A549 (cell line): ENCODE results near the gene PSMC3. TPM values are rescaled to one million over a fixed set of nuclear protein-coding genes. Genes with fewer than 3 reads are reported as not detected.

Experiments
- ATAC-seq, 2 experiments: fragments of 200-7000 bp in 1 of 2; fragments of >200 bp in 1 of 2; cut with Nextera tagmentation in 1 of 2; cut with Tn5 transposase in 1 of 2; 3 replicates each; pipeline versions ENCODE4 v1.8.0 to v1.9.1; 2018 to 2020; ENCODE audit warnings: mild to moderate bottlenecking in 1 of 2, moderate library complexity in 1 of 2
- CTCF ChIA-PET: fragments of 300-600 bp; sonication (Branson Sonifier 250); formaldehyde crosslinking; extraction: SDS; loops from one replicate; lab custom pipeline; 2021; ENCODE audit warnings: antibody characterized with exemption, inconsistent platforms; lab: Yijun Ruan, JAX
- POLR2A ChIA-PET: fragments of 350-600 bp; formaldehyde crosslinking; extraction: SDS; loops from one replicate; lab custom pipeline; 2021; ENCODE audit warnings: antibody characterized with exemption, inconsistent platforms; lab: Yijun Ruan, JAX
- DNase-seq, 2 experiments: peaks; one replicate each; pipeline versions ENCODE4 v3.0.0 to v3.0.0-alpha.2; 2011 to 2016; ENCODE audit warnings: low read depth in 1 of 2, low spot score in 1 of 2
- FAIRE-seq: peaks from 2 replicates; lab custom pipeline; 2011; peaks lifted over from hg19 to GRCh38; lab: Jason Lieb, UNC
- H3K27ac ChIP-seq, 2 experiments: fragments of >200 bp; sonication (Bioruptor Twin); formaldehyde crosslinking; 3 replicates each; pipeline ENCODE4 v1.5.1; 2016 to 2017
- H3K4me1 ChIP-seq: fragments of >200 bp; sonication (Bioruptor Twin); formaldehyde crosslinking; 3 replicates; pipeline ENCODE4 v1.6.1; 2016
- H3K4me2 ChIP-seq: fragments of >200 bp; sonication (Bioruptor Twin); formaldehyde crosslinking; 3 replicates; pipeline ENCODE4 v1.6.1; 2016
- H3K4me3 ChIP-seq: fragments of >200 bp; sonication (Bioruptor Twin); formaldehyde crosslinking; 3 replicates; pipeline ENCODE4 v1.5.1; 2016
- H3K9me3 ChIP-seq: fragments of >200 bp; sonication (Bioruptor Twin); formaldehyde crosslinking; 3 replicates; pipeline ENCODE4 v1.6.1; 2016
- CEBPB ChIP-seq, 2 experiments: fragments of >200 bp in 1 of 2; sonication (Bioruptor Twin) in 1 of 2; formaldehyde crosslinking in 1 of 2; IDR thresholded peaks; 2 replicates each; pipeline ENCODE4 v1.6.1; 2012 to 2016
- CHD4 ChIP-seq: fragments of 200-600 bp; sonication (generic); IDR thresholded peaks from 2 replicates; pipeline ENCODE4 v1.6.1; 2016; ENCODE audit warnings: antibody characterized with exemption, mild to moderate bottlenecking, borderline replicate concordance
- EP300 ChIP-seq, 2 experiments: fragments of >200 bp; sonication (Bioruptor Twin); formaldehyde crosslinking; IDR thresholded peaks; 2 replicates in 1 of 2; 3 replicates in 1 of 2; pipeline ENCODE4 v1.6.1; 2016 to 2017
- HMGXB4 ChIP-seq: fragments of 250-450 bp; sonication (Bioruptor Pico); IDR thresholded peaks from 2 replicates; pipeline ENCODE4 v1.5.0; 2021; ENCODE audit warnings: mild to moderate bottlenecking, moderate library complexity, borderline replicate concordance
- JUN ChIP-seq, 2 experiments: fragments of >200 bp; sonication (Bioruptor Twin); formaldehyde crosslinking; IDR thresholded peaks; 2 replicates in 1 of 2; 3 replicates in 1 of 2; pipeline ENCODE4 v1.6.1; 2016 to 2017
- KDM1A ChIP-seq: fragments of 200-600 bp; sonication (generic); IDR thresholded peaks from 2 replicates; pipeline ENCODE4 v1.6.1; 2016; ENCODE audit warnings: low read depth, mild to moderate bottlenecking
- KDM5A ChIP-seq: fragments of 200-600 bp; sonication (generic); IDR thresholded peaks from 2 replicates; pipeline ENCODE4 v1.6.1; 2016; ENCODE audit warnings: antibody characterized with exemption, mild to moderate bottlenecking
- MAX ChIP-seq: IDR thresholded peaks from 2 replicates; pipeline ENCODE4 v1.6.1; 2012
- MAZ ChIP-seq: fragments of 150-350 bp; IDR thresholded peaks from 2 replicates; pipeline ENCODE4 v1.6.1; 2014; ENCODE audit warnings: antibody characterized with exemption, low read depth, low read length, borderline replicate concordance
- NPAS2 ChIP-seq: fragments of 250-450 bp; sonication (Bioruptor Pico); IDR thresholded peaks from 2 replicates; pipeline ENCODE4 v1.8.0; 2022; ENCODE audit warnings: mild to moderate bottlenecking, moderate library complexity, borderline replicate concordance
- PBX3 ChIP-seq: IDR thresholded peaks from 2 replicates; pipeline ENCODE4 v1.6.1; 2012
- PHF8 ChIP-seq: fragments of 200-600 bp; sonication (generic); IDR thresholded peaks from 2 replicates; pipeline ENCODE4 v1.6.1; 2016; ENCODE audit warnings: low read depth, mild to moderate bottlenecking, antibody characterized with exemption, moderate library complexity, borderline replicate concordance
- POLR2A ChIP-seq: IDR thresholded peaks from 2 replicates; pipeline ENCODE4 v1.6.1; 2012; ENCODE audit warnings: mild to moderate bottlenecking, low read length
- POLR2AphosphoS2 ChIP-seq: conservative IDR thresholded peaks from 2 replicates; pipeline ENCODE4 v1.6.1; 2012; ENCODE audit warnings: low read length, improper control_type of control experiment, inconsistent platforms
- ZFP36 ChIP-seq: fragments of 450-650 bp; IDR thresholded peaks from 2 replicates; pipeline ENCODE4 v1.6.1; 2014; ENCODE audit warnings: borderline replicate concordance; ENCODE audit not compliant: partially characterized antibody
- ZSCAN20 ChIP-seq: fragments of 250-450 bp; sonication (Bioruptor Pico); IDR thresholded peaks from 2 replicates; pipeline ENCODE4 v1.8.0; 2022; ENCODE audit warnings: mild to moderate bottlenecking, moderate library complexity
- WGBS: methylation state at CpG from one replicate; pipeline ENCODE4 v1.1.6; 2017; ENCODE audit errors: missing lambda C conversion rate; 5-methylcytosine and 5-hydroxymethylcytosine counted together
- polyA plus RNA-seq, 4 experiments: library from polyadenylated mRNA; depleted of rRNA in 3 of 4; stranded (reverse); fragments of >200 nt; fragmentation: RNase III in 1 of 4; extraction: RNeasy Plus Mini Kit Qiagen cat#74134 plus additional on column Dnase treatment in 1 of 4; gene quantifications; 2 replicates in 3 of 4; 3 replicates in 1 of 4; pipeline ENCODE4 v1.2.3, GENCODE V29; 2011 to 2017

PSMC3 gene
- polyA plus RNA-seq, 2 of the 4 experiments (the other 2 are of a cell fraction): 283 to 383 TPM

DNA sequence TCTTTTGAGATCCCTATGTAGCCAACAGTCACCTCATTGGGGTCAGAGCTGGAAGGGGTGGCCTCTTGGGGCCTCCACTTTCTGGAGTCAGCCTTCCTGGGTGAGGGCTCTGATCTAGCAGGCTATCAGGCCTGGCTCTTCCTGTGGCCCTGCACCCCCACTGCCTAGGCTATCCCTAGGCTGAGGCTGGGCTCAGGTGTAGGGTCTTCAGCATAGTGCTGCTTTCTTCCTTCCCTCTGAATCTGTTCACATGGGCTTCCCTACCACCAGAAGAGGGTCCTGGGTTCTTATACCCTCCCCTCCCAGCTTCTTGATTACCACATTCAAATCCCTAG is 47.4 kb downstream of the PSMC3 start:
- ATAC-seq (no peak), DNase-seq (no peak)
- CTCF ChIA-PET: interaction anchor here (1.1 to 2.4 kb wide), 3 partner anchors 8 to 33 kb away, joined by 3 to 8 read pairs (median 6); no protein-coding TSS in a partner anchor
- Histone ChIP-seq H3K4me2 (no peak overlapping the region), H3K9me3 (no peaks in the 10 kb centered on the region), H3K27ac (no peak overlapping the region)
- TF ChIP-seq MAZ (no peak), PBX3 (no peak)
- TF ChIP-seq, all 56 proteins: peak for 0
- H3K4me3 ChIP-seq: no peak overlapping the region
- POLR2A ChIA-PET: no interaction called here
- H3K4me1 ChIP-seq: peaks cover 21% of the 10 kb centered on the region
- no peak for FAIRE-seq

DNA sequence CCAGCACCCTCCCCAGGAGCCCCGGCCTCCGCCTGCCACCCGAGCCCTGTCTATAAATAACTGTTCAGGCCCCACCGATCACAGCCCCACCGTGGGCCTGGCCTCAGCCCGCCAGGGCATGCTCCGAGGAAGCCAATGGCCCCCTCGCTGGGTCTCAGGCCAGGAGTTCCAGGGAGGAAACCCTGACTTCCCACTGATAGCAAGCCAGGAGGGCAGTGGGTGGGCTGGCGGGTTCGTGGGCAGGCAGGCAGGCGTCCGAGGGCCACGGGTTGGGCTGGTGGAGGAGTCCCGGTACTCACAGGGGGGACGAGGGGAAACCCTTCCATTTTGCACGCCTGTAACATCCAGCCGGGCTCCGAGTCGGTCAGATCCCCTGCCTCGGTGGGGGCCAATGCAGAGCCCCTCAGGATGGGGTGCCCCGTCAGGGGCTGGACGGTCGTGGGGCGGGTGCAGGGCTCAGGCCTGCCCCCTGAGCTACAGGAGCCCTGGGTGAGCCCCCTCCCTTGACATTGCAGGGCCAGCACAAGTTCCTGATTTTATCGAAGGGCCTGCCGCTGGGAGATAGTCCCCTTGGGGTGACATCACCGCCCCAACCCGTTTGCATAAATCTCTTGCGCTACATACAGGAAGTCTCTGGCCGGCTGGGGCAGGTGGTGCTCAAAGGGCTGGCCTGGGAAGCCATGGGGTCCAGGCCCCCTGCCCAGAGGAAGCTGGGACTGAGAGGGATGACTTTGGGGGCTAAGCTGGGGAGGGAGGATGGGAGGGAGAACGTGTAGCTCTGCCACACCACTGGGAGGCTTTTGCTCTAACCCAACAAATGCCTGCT is 48.0 kb downstream of the PSMC3 start, which contains the start of gene SPI1:
TSS of gene SPI1 (minus strand) at position 538 of the 826 bp plus-strand sequence. CDS start at position 344, 194 bp downstream.
- Histone ChIP-seq H3K4me3 (no peak within 1 kb of the TSS), H3K27ac (no peak within 1 kb of the TSS), H3K4me1 (peaks cover 21% of the 10 kb centered on the region), H3K9me3 (no peaks in the 10 kb centered on the region), H3K4me2 (no peak within 1 kb of the TSS)
- TF ChIP-seq KDM5A (no peak), HMGXB4 (CRISPR knock-in tag) (no peak), JUN (IDR thresholded peaks at IDR 0.05) (no peak), EP300 (IDR thresholded peaks at IDR 0.05) (no peak)
- WGBS: 83% methylated on average over 17 of the region's 31 CpGs
- no peak for DNase-seq
- FAIRE-seq: no peak
- POLR2A ChIA-PET: no interaction called here
- CTCF ChIA-PET: interaction anchor here (1.1 to 2.4 kb wide), 3 partner anchors 9 to 34 kb away, joined by 3 to 8 read pairs (median 6); no protein-coding TSS in a partner anchor
- no peak for ATAC-seq

DNA sequence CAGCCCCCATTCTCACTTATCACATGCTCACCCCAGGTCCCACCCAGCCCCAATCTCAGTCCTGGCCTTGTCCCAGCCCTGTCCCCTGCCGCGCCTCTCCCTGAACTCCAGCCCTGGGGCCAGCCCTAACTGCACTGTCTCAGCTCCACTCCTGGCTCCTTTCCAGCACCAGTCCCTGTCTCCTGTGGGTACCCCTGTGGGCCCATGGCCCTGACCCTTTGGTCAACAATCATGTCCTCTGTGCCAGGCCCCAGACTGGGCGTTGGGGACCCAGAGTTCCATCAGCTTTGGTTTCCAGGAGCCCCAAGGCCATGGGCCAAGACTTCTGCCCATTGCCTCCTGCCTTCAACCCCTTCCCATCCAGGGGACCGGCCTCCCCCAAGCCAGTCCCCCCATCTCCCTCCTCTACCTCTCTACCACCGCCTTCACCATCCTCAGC is 48.6 kb downstream of the PSMC3 start:
- no peak for TF ChIP-seq POLR2AphosphoS2
- no peak for TF ChIP-seq KDM1A
- DNase-seq (no peak), ATAC-seq (no peak), FAIRE-seq (no peak)
- Histone ChIP-seq H3K4me3 (no peak overlapping the region), H3K4me2 (no peak overlapping the region), H3K27ac (no peak overlapping the region), H3K9me3 (no peaks in the 10 kb centered on the region), H3K4me1 (peaks cover 21% of the 10 kb centered on the region)
- ChIA-PET POLR2A (no interaction called here), CTCF (interaction anchor here (1.0 to 2.4 kb wide), 3 partner anchors 8 to 34 kb away, joined by 3 to 8 read pairs (median 6); no protein-coding TSS in a partner anchor)
- 81% methylated on average over 4 of the region's 5 CpGs for WGBS

GRCh38 chr11:47376525-47377371 is 49.5 kb downstream of the PSMC3 start:
- Histone ChIP-seq H3K4me1 (peaks cover 21% of the 10 kb centered on the region), H3K9me3 (no peaks in the 10 kb centered on the region), H3K4me3 (no peak overlapping the region), H3K27ac (peak overlapping the region in 1 of 2 experiments; percentile 46; a peak in 1 of 6 replicates), H3K4me2 (no peak overlapping the region)
- POLR2A ChIA-PET: interaction anchor here (0.5 kb wide), 1 partner anchor 261 kb away, joined by 6 read pairs; no protein-coding TSS in a partner anchor
- FAIRE-seq (no peak), ATAC-seq (peak; percentile 19 to 24; a peak in 3 of 6 replicates), DNase-seq (no peak)
- 81% methylated on average over 5 of the region's 14 CpGs for WGBS
- CTCF ChIA-PET: interaction anchor here (0.6 to 2.4 kb wide), 5 partner anchors 9 to 78 kb away, joined by 3 to 8 read pairs (median 3); no protein-coding TSS in a partner anchor
- TF ChIP-seq POLR2A (peak; percentile 7; the same call in 1 of the 2 replicates), MAX (no peak), JUN (IDR thresholded peaks at IDR 0.05) (no peak), PHF8 (no peak), NPAS2 (no peak), ZFP36 (no peak), CHD4 (no peak), CEBPB (IDR thresholded peaks at IDR 0.05) (peak in 1 of 2 experiments; percentile 58; a peak in 2 of 4 replicates), ZSCAN20 (CRISPR knock-in tag) (no peak)
